ENCODE data around the gene B4GALNT3.

The B4GALNT3 gene

GRCh38 chr12:530308-530707 is 70.6 kb downstream of the B4GALNT3 start:
- Histone ChIP-seq H3K27ac (ENCODE audit: low read depth, low read length) (no peak overlapping the region), H3K27me3 (ENCODE audit: control insufficient read depth, insufficient read depth, low read length) (no peaks in the 10 kb centered on the region), H3K9me3 (ENCODE audit: control insufficient read depth, insufficient read depth, low read length) (0 out of 2 replicates have a peak, but pooled peaks cover 3% of the 10 kb centered on the region), H3K9ac (ENCODE audit: low read depth, low read length) (no peak overlapping the region), H3K4me1 (ENCODE audit: control insufficient read depth, insufficient read depth, low read length) (no peaks in the 10 kb centered on the region), H3K36me3 (ENCODE audit: control insufficient read depth, insufficient read depth, low read length) (no peaks in the 10 kb centered on the region), H3K4me3 (ENCODE audit: low read depth, low read length) (no peak overlapping the region)

GRCh38 chr12:530821-531220 is 71.1 kb downstream of the B4GALNT3 start:
- Histone ChIP-seq H3K4me1 (ENCODE audit: control insufficient read depth, insufficient read depth, low read length) (no peaks in the 10 kb centered on the region), H3K27ac (ENCODE audit: low read depth, low read length) (no peak overlapping the region), H3K36me3 (ENCODE audit: control insufficient read depth, insufficient read depth, low read length) (no peaks in the 10 kb centered on the region), H3K27me3 (ENCODE audit: control insufficient read depth, insufficient read depth, low read length) (no peaks in the 10 kb centered on the region), H3K4me3 (ENCODE audit: low read depth, low read length) (no peak overlapping the region), H3K9ac (ENCODE audit: low read depth, low read length) (no peak overlapping the region), H3K9me3 (ENCODE audit: control insufficient read depth, insufficient read depth, low read length) (0 out of 2 replicates have a peak, but pooled peaks cover 3% of the 10 kb centered on the region)

DNA sequence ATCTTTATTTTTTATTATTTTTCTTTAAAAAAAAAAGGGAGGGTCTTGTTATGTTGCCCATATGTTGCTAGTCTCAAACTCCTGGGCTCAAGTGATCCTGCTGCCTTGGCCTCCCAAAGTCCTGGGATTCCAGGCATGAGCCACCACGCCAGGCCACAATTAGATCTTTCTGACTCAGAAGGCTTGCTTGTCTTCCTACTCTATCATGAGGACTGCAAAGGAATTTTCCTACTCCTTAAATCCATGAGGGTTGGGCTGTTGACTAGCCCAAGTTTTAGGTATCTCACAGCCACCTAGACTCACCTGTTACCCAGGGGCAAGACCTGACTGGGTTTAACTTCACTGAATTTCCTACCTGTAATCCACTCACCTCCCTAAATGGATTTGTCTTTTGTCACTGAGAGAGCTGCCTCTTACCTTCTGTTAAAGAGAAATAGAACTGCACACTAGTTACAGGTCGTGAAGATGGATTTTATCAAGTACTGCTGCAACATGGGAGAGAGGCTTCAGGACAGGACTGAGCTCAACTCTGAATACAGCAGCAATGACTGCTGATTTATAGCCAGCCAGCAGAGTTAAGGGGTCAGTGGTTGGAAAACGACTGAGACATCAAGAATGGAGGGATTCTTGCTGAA is 72.3 kb downstream of the B4GALNT3 start:
- Histone ChIP-seq H3K27ac (ENCODE audit: low read depth, low read length) (no peak overlapping the region), H3K36me3 (ENCODE audit: control insufficient read depth, insufficient read depth, low read length) (no peaks in the 10 kb centered on the region), H3K9me3 (ENCODE audit: control insufficient read depth, insufficient read depth, low read length) (0 out of 2 replicates have a peak, but pooled peaks cover 3% of the 10 kb centered on the region), H3K27me3 (ENCODE audit: control insufficient read depth, insufficient read depth, low read length) (no peaks in the 10 kb centered on the region), H3K4me1 (ENCODE audit: control insufficient read depth, insufficient read depth, low read length) (no peaks in the 10 kb centered on the region), H3K4me3 (ENCODE audit: low read depth, low read length) (no peak overlapping the region), H3K9ac (ENCODE audit: low read depth, low read length) (no peak overlapping the region)

DNA sequence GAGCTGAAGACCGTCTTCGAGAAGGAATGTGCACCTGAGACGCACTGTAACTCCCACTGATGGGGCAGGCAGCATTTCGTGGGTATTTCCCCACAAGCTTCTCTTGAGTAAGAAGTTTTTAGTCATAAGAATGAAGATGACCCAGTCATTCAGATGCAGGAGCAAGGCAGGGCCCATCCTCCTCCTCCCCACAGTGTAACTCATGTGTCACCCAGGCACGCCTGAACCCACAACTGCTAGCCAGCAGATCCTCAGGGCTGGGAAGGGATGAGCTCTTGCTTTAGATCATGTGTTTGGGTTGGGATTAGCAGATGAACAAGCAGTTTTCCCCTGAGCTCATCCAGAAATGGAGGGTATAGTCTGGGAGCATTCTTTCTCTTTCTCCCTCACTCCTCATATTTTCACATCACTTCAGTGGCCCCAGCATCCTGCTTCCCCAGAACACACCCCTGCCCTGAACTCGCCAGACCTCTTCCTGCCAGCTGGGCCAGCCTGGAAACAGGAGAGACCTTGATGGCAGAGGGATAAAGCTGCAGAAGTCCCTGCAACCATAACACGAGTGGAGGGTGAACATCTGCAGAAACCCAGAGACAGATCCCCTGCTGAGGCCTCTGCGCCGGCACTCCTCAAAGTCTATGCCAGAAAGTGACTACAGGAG is 73.3 kb downstream of the B4GALNT3 start:
- Histone ChIP-seq H3K4me1 (ENCODE audit: control insufficient read depth, insufficient read depth, low read length) (no peaks in the 10 kb centered on the region), H3K27ac (ENCODE audit: low read depth, low read length) (no peak overlapping the region), H3K27me3 (ENCODE audit: control insufficient read depth, insufficient read depth, low read length) (no peaks in the 10 kb centered on the region), H3K9ac (ENCODE audit: low read depth, low read length) (no peak overlapping the region), H3K36me3 (ENCODE audit: control insufficient read depth, insufficient read depth, low read length) (no peaks in the 10 kb centered on the region), H3K9me3 (ENCODE audit: control insufficient read depth, insufficient read depth, low read length) (0 out of 2 replicates have a peak, but pooled peaks cover 3% of the 10 kb centered on the region), H3K4me3 (ENCODE audit: low read depth, low read length) (no peak overlapping the region)

DNA sequence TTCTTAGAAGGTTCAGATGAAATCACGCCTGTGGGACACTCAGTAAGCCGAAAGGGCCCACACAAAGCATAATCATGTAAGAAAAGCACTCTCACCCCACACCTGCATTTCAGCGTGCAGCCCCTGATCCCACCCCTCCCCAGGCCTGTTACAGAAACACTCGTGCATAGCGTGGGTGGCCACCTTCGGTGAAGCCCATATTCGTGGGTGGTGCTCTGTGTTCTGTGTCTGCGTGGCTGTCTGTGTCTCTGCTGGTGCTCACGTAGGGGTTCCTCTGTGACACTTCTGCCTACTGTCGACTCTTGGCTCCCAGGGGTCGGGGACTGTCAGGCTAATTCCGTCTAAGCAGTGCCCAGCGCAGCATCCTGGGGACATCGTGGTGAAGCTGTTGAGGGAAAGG is 74.0 kb downstream of the B4GALNT3 start:
- Histone ChIP-seq H3K4me3 (ENCODE audit: low read depth, low read length) (no peak overlapping the region), H3K9ac (ENCODE audit: low read depth, low read length) (no peak overlapping the region), H3K4me1 (ENCODE audit: control insufficient read depth, insufficient read depth, low read length) (no peaks in the 10 kb centered on the region), H3K9me3 (ENCODE audit: control insufficient read depth, insufficient read depth, low read length) (0 out of 2 replicates have a peak, but pooled peaks cover 3% of the 10 kb centered on the region), H3K27me3 (ENCODE audit: control insufficient read depth, insufficient read depth, low read length) (no peaks in the 10 kb centered on the region), H3K36me3 (ENCODE audit: control insufficient read depth, insufficient read depth, low read length) (no peaks in the 10 kb centered on the region), H3K27ac (ENCODE audit: low read depth, low read length) (no peak overlapping the region)

DNA sequence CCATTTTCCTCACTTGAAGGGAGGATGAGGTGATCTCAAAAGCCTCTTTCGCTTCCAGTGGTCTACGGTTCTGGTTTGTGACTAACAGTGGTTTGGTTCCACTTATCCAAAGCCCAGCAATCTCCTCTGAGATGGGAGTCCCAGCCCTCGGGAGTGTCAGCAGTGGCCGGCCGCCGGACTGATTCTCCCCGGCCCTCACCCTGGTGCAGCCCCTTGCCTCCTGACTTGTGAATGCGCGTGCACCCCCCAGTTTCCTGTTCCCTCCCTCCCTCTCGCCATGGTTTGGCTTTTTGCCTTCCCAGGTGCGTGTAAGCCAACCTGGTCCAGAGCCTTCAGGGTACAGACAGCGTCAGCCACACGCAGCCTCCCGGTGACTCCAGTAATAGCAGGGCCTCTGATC is 74.5 kb downstream of the B4GALNT3 start:
- H3K4me3 ChIP-seq (ENCODE audit: low read depth, low read length), result no peak overlapping the region
- H3K27me3 ChIP-seq (ENCODE audit: control insufficient read depth, insufficient read depth, low read length), result no peaks in the 10 kb centered on the region
- no peaks in the 10 kb centered on the region for H3K36me3 ChIP-seq (ENCODE audit: control insufficient read depth, insufficient read depth, low read length)
- H3K4me1 ChIP-seq (ENCODE audit: control insufficient read depth, insufficient read depth, low read length), result no peaks in the 10 kb centered on the region
- H3K9me3 ChIP-seq (ENCODE audit: control insufficient read depth, insufficient read depth, low read length), result 0 out of 2 replicates have a peak, but pooled peaks cover 3% of the 10 kb centered on the region
- no peak overlapping the region for H3K27ac ChIP-seq (ENCODE audit: low read depth, low read length)
- no peak overlapping the region for H3K9ac ChIP-seq (ENCODE audit: low read depth, low read length)

DNA sequence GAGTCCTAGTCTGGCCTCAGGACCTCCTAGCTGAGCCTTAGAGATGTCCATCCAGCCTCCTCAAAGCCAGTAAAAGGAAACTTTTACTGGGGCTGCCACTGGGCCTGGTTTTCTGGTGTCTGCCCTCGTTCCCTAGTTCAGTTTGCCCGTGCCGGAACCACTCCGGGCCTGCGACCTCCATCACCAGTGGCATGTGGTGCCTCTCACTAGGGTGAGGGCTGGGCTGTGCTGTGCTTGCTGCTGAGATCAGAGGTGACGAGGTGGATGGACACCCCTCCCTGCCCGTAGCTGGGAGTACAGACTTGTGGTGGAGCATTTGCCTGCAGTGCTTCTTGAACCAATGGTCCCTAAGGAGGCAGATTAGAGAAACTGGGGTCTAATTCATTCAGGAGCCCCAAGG is 75.7 kb downstream of the B4GALNT3 start:
- Histone ChIP-seq H3K9ac (ENCODE audit: low read depth, low read length) (no peak overlapping the region), H3K27ac (ENCODE audit: low read depth, low read length) (no peak overlapping the region), H3K27me3 (ENCODE audit: control insufficient read depth, insufficient read depth, low read length) (no peaks in the 10 kb centered on the region), H3K36me3 (ENCODE audit: control insufficient read depth, insufficient read depth, low read length) (no peaks in the 10 kb centered on the region), H3K4me3 (ENCODE audit: low read depth, low read length) (no peak overlapping the region), H3K4me1 (ENCODE audit: control insufficient read depth, insufficient read depth, low read length) (no peaks in the 10 kb centered on the region), H3K9me3 (ENCODE audit: control insufficient read depth, insufficient read depth, low read length) (no peaks in the 10 kb centered on the region)

- H3K9ac ChIP-seq (ENCODE audit: low read depth, low read length), result no peak overlapping the region
- no peaks in the 10 kb centered on the region for H3K36me3 ChIP-seq (ENCODE audit: control insufficient read depth, insufficient read depth, low read length)
- H3K4me1 ChIP-seq (ENCODE audit: control insufficient read depth, insufficient read depth, low read length), result no peaks in the 10 kb centered on the region; the same call in 1 of the 2 replicates
- no peaks in the 10 kb centered on the region for H3K9me3 ChIP-seq (ENCODE audit: control insufficient read depth, insufficient read depth, low read length)
- no peaks in the 10 kb centered on the region for H3K27me3 ChIP-seq (ENCODE audit: control insufficient read depth, insufficient read depth, low read length)
- no peak overlapping the region for H3K4me3 ChIP-seq (ENCODE audit: low read depth, low read length)
- H3K27ac ChIP-seq (ENCODE audit: low read depth, low read length), result no peak overlapping the region
Observed at GRCh38 chr12:536751-537245, 77.1 kb downstream of the B4GALNT3 start.

DNA sequence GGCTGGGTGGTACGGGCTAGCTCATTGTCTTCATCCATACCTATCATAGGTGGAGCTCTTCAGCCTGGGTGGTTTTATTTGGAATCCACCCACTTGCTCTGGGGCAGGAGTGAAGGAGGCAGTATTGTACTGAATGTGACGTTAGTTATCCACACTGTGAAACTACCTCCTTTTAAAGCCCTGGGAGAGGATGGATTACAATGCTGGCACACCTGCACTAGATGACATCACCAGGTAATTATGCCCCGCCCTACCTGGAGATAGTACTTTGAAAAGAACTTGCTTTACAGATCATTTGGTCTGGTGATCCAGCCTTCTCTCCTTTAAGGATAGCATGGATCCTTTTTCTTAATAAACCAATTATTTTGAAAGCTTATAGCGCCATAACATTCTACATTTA is 78.0 kb downstream of the B4GALNT3 start:
- no peak overlapping the region for H3K27ac ChIP-seq (ENCODE audit: low read depth, low read length)
- no peak overlapping the region for H3K4me3 ChIP-seq (ENCODE audit: low read depth, low read length)
- no peaks in the 10 kb centered on the region for H3K36me3 ChIP-seq (ENCODE audit: control insufficient read depth, insufficient read depth, low read length)
- H3K4me1 ChIP-seq (ENCODE audit: control insufficient read depth, insufficient read depth, low read length), result peaks cover 7% of the 10 kb centered on the region; the same call in 1 of the 2 replicates
- no peak overlapping the region for H3K9ac ChIP-seq (ENCODE audit: low read depth, low read length)
- no peaks in the 10 kb centered on the region for H3K9me3 ChIP-seq (ENCODE audit: control insufficient read depth, insufficient read depth, low read length)
- no peaks in the 10 kb centered on the region for H3K27me3 ChIP-seq (ENCODE audit: control insufficient read depth, insufficient read depth, low read length)

GRCh38 chr12:538731-539539 is 79.2 kb downstream of the B4GALNT3 start:
- Histone ChIP-seq H3K9ac (ENCODE audit: low read depth, low read length) (no peak overlapping the region), H3K27ac (ENCODE audit: low read depth, low read length) (no peak overlapping the region)

More at GRCh38 chr12:538731-539539, 79.2 kb downstream of the B4GALNT3 start:
- Histone ChIP-seq H3K27me3 (ENCODE audit: control insufficient read depth, insufficient read depth, low read length) (no peaks in the 10 kb centered on the region), H3K4me1 (ENCODE audit: control insufficient read depth, insufficient read depth, low read length) (peaks cover 8% of the 10 kb centered on the region; the same call in 1 of the 2 replicates), H3K36me3 (ENCODE audit: control insufficient read depth, insufficient read depth, low read length) (no peaks in the 10 kb centered on the region), H3K4me3 (ENCODE audit: low read depth, low read length) (no peak overlapping the region), H3K9me3 (ENCODE audit: control insufficient read depth, insufficient read depth, low read length) (no peaks in the 10 kb centered on the region)
